WTC11 (cell line): ENCODE measurements around the gene SMIM28. TPM values are rescaled to one million over a fixed set of nuclear protein-coding genes. Genes with fewer than 3 reads are reported as not detected.

Source experiments
- ATAC-seq: fragments of 200-7000 bp; cut with Tn5 transposase; 2 replicates; pipeline ENCODE4 v1.10.0; 2021; ENCODE audit warnings: mild to moderate bottlenecking, moderate library complexity
- CTCF ChIA-PET: fragments of 300-600 bp; sonication (Branson Sonifier 250); formaldehyde crosslinking; loops from one replicate; lab custom pipeline; 2021; ENCODE audit warnings: antibody characterized with exemption; lab: Charles Lee
- POLR2A ChIA-PET: fragments of 350-600 bp; sonication (Branson Sonifier 250); formaldehyde crosslinking; loops from one replicate; lab custom pipeline; 2021; ENCODE audit warnings: antibody characterized with exemption; lab: Charles Lee
- DNase-seq: peaks from one replicate; pipeline ENCODE4 v3.0.0; 2021; ENCODE audit warnings: low spot score
- H3K27ac Mint-ChIP-seq: 2 replicates; pipeline ENCODE4 v1.8.0; 2021; ENCODE audit warnings: mixed read lengths
- H3K27me3 Mint-ChIP-seq: 2 replicates; pipeline ENCODE4 v1.8.0; 2021; ENCODE audit warnings: low read depth, mild to moderate bottlenecking, moderate library complexity, mixed read lengths
- H3K36me3 Mint-ChIP-seq: 2 replicates; pipeline ENCODE4 v1.8.0; 2021; ENCODE audit warnings: mixed read lengths
- H3K4me1 Mint-ChIP-seq: 2 replicates; pipeline ENCODE4 v1.8.0; 2022; ENCODE audit warnings: mixed read lengths
- H3K4me3 Mint-ChIP-seq: 2 replicates; pipeline ENCODE4 v1.8.0; 2021; ENCODE audit warnings: mild to moderate bottlenecking, moderate library complexity, mixed read lengths
- H3K9me3 Mint-ChIP-seq: 2 replicates; pipeline ENCODE4 v1.8.0; 2021; ENCODE audit warnings: mixed read lengths
- CREB1 ChIP-seq: sonication (generic); formaldehyde crosslinking; IDR thresholded peaks from 2 replicates; pipeline ENCODE4 v1.8.0; 2023; ENCODE audit warnings: mild to moderate bottlenecking, missing genetic modification reagents
- GTF2I ChIP-seq: fragments of 250-450 bp; sonication (Bioruptor Pico); conservative IDR thresholded peaks from 2 replicates; pipeline ENCODE4 v1.4.0; 2021; ENCODE audit warnings: mild to moderate bottlenecking
- HMGA2 ChIP-seq: fragments of 250-450 bp; sonication (Bioruptor Pico); IDR thresholded peaks from 2 replicates; pipeline ENCODE4 v1.4.0; 2021; ENCODE audit warnings: mild to moderate bottlenecking, moderate library complexity
- JUN ChIP-seq: sonication (generic); formaldehyde crosslinking; IDR thresholded peaks from 2 replicates; pipeline ENCODE4 v1.8.0; 2023; ENCODE audit warnings: mild to moderate bottlenecking, missing genetic modification reagents
- MYBL2 ChIP-seq: sonication (generic); formaldehyde crosslinking; IDR thresholded peaks from 2 replicates; pipeline ENCODE4 v1.8.1; 2023; ENCODE audit warnings: mild to moderate bottlenecking, moderate library complexity, missing genetic modification reagents
- RELA ChIP-seq: sonication (generic); formaldehyde crosslinking; IDR thresholded peaks from 2 replicates; pipeline ENCODE4 v1.8.1; 2022; ENCODE audit warnings: missing genetic modification reagents, mild to moderate bottlenecking, borderline replicate concordance
- SP1 ChIP-seq: sonication (generic); formaldehyde crosslinking; conservative IDR thresholded peaks from 2 replicates; pipeline ENCODE4 v1.8.1; 2022; ENCODE audit warnings: missing genetic modification reagents
- TCF7 ChIP-seq: sonication (generic); formaldehyde crosslinking; IDR thresholded peaks from 2 replicates; pipeline ENCODE4 v1.8.0; 2022; ENCODE audit warnings: mild to moderate bottlenecking, low read depth, missing genetic modification reagents, moderate library complexity
- TEAD1 ChIP-seq: sonication (generic); formaldehyde crosslinking; IDR thresholded peaks from 2 replicates; pipeline ENCODE4 v1.8.0; 2022; ENCODE audit warnings: mild to moderate bottlenecking, missing genetic modification reagents
- ZNF121 ChIP-seq: sonication (generic); formaldehyde crosslinking; IDR thresholded peaks from 2 replicates; pipeline ENCODE4 v1.8.0; 2023; ENCODE audit warnings: missing genetic modification reagents
- ZNF416 ChIP-seq: fragments of 250-450 bp; sonication (Bioruptor Pico); IDR thresholded peaks from 2 replicates; pipeline ENCODE4 v1.9.0; 2021; ENCODE audit warnings: mild to moderate bottlenecking, inconsistent platforms
- total RNA-seq: library from RNA; stranded (reverse); gene quantifications from 3 replicates; pipeline ENCODE4 v1.2.3, GENCODE V29; 2021
- TF ChIP-seq, protein P1 (sequence below): fragments of 250-450 bp; sonication (Bioruptor Pico); conservative IDR thresholded peaks from 2 replicates; pipeline ENCODE4 v1.9.0; 2021; ENCODE audit warnings: mild to moderate bottlenecking
- TF ChIP-seq, protein P2 (sequence below): sonication (generic); formaldehyde crosslinking; conservative IDR thresholded peaks from 2 replicates; pipeline ENCODE4 v1.8.1; 2022; ENCODE audit warnings: mild to moderate bottlenecking, missing genetic modification reagents
- TF ChIP-seq, protein P3 (sequence below): sonication (generic); formaldehyde crosslinking; IDR thresholded peaks from 2 replicates; pipeline ENCODE4 v1.8.0; 2022; ENCODE audit warnings: mild to moderate bottlenecking, missing genetic modification reagents
- TF ChIP-seq, protein P4 (sequence below): sonication (generic); formaldehyde crosslinking; IDR thresholded peaks from 2 replicates; pipeline ENCODE4 v1.8.1; 2023; ENCODE audit warnings: mild to moderate bottlenecking, missing genetic modification reagents, moderate library complexity
- TF ChIP-seq, protein P5 (sequence below): sonication (generic); formaldehyde crosslinking; IDR thresholded peaks from 2 replicates; pipeline ENCODE4 v1.8.1; 2023; ENCODE audit warnings: mild to moderate bottlenecking, missing genetic modification reagents
- TF ChIP-seq, protein P6 (sequence below): sonication (generic); formaldehyde crosslinking; IDR thresholded peaks from 2 replicates; pipeline ENCODE4 v1.8.0; 2023; ENCODE audit warnings: mild to moderate bottlenecking, missing genetic modification reagents
- TF ChIP-seq, protein P7 (sequence below): sonication (generic); formaldehyde crosslinking; IDR thresholded peaks from 2 replicates; pipeline ENCODE4 v1.8.1; 2022; ENCODE audit warnings: low read depth, mild to moderate bottlenecking, moderate library complexity, missing genetic modification reagents, borderline replicate concordance
- TF ChIP-seq, protein P8 (sequence below): sonication (generic); formaldehyde crosslinking; IDR thresholded peaks from 2 replicates; pipeline ENCODE4 v1.8.0; 2022; ENCODE audit warnings: mild to moderate bottlenecking, missing genetic modification reagents
- TF ChIP-seq, protein P9 (sequence below): fragments of 250-450 bp; sonication (Bioruptor Pico); IDR thresholded peaks from 2 replicates; pipeline ENCODE4 v1.8.0; 2021; ENCODE audit warnings: mild to moderate bottlenecking

The SMIM28 gene
- total RNA-seq, 1 experiment from 2014 or later = not detected

DNA sequence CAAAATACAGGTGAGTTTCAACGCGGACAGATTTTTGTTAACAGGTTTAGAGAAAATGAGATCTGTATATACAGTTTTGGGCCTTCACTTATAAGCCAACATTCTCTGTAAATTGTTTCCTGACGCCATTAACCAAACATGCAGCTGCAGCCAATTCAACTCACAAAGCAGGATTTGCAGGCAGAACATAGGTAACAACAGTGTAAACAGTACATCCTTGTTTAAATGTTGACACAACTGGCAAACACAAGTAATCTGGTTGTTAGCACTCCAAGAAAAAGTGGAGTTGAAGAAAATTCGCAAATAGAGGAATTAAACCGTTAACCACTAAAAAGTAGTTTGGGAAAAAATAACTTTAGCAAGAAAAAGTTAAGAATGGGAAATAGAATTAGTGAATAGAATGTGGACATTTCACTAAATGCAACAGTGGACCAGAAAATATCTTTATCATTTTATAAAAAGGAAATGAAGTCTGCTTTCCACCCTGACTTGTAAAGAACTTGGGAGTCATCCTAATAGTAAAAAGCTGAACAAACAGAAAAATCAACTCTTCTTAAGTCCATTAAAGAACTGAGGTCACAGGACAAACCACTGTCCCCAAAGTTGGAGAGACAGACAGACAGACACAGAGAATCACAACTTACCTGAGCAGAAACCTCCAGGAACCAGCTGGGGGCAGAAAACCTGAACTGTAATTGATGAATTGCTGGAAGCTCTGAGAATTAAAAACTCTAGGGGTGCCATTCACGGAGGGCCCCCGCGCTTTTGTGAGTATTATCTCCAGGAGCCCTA lies 10.1 kb downstream of the SMIM28 start (continued):
- TF ChIP-seq, protein P1, sequence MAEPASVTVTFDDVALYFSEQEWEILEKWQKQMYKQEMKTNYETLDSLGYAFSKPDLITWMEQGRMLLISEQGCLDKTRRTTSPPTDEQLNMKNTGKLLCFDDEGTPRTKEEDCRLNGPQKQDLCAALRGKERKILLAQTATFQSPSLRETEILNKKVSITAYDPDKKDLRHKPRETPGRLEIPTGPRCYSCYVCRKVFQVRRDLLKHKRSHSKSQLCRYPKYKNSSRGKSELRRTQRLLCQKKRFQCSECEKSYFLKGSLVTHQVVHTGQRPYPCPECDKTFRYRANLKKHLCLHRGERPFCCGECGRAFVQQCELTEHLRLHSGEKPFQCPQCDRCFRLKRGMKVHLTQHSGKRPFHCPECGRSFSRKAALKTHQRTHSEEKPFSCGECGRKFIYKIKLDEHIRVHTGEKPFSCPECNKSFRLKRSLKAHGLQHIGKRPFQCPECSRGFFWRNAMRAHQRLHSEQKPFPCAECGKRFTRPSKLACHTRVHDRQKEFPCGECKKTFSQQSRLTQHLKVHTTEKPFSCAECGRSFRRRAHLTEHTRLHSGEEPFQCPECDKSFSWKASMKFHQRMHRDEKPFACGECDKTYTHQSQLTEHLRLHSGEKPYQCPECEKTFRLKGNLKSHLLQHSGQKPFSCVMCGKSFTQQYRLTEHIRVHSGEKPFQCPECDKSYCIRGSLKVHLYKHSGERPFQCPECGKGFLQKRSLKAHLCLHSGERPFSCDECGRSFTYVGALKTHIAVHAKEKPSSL (CRISPR knock-in tag) = no peak
- TF ChIP-seq TCF7 (no peak), ZNF416 (CRISPR knock-in tag) (no peak), ZNF121 (no peak), RELA (CRISPR knock-in tag) (no peak), GTF2I (CRISPR knock-in tag) (no peak), JUN (CRISPR knock-in tag) (no peak)
- TF ChIP-seq, protein P2, sequence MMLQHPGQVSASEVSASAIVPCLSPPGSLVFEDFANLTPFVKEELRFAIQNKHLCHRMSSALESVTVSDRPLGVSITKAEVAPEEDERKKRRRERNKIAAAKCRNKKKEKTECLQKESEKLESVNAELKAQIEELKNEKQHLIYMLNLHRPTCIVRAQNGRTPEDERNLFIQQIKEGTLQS (CRISPR knock-in tag) = no peak
- TF ChIP-seq, protein P3, sequence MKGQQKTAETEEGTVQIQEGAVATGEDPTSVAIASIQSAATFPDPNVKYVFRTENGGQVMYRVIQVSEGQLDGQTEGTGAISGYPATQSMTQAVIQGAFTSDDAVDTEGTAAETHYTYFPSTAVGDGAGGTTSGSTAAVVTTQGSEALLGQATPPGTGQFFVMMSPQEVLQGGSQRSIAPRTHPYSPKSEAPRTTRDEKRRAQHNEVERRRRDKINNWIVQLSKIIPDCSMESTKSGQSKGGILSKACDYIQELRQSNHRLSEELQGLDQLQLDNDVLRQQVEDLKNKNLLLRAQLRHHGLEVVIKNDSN (CRISPR knock-in tag) = no peak
- TF ChIP-seq, protein P4, sequence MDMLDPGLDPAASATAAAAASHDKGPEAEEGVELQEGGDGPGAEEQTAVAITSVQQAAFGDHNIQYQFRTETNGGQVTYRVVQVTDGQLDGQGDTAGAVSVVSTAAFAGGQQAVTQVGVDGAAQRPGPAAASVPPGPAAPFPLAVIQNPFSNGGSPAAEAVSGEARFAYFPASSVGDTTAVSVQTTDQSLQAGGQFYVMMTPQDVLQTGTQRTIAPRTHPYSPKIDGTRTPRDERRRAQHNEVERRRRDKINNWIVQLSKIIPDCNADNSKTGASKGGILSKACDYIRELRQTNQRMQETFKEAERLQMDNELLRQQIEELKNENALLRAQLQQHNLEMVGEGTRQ (CRISPR knock-in tag) = no peak
- TF ChIP-seq, protein P5, sequence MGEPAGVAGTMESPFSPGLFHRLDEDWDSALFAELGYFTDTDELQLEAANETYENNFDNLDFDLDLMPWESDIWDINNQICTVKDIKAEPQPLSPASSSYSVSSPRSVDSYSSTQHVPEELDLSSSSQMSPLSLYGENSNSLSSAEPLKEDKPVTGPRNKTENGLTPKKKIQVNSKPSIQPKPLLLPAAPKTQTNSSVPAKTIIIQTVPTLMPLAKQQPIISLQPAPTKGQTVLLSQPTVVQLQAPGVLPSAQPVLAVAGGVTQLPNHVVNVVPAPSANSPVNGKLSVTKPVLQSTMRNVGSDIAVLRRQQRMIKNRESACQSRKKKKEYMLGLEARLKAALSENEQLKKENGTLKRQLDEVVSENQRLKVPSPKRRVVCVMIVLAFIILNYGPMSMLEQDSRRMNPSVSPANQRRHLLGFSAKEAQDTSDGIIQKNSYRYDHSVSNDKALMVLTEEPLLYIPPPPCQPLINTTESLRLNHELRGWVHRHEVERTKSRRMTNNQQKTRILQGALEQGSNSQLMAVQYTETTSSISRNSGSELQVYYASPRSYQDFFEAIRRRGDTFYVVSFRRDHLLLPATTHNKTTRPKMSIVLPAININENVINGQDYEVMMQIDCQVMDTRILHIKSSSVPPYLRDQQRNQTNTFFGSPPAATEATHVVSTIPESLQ (CRISPR knock-in tag) = no peak
- TF ChIP-seq, protein P6, sequence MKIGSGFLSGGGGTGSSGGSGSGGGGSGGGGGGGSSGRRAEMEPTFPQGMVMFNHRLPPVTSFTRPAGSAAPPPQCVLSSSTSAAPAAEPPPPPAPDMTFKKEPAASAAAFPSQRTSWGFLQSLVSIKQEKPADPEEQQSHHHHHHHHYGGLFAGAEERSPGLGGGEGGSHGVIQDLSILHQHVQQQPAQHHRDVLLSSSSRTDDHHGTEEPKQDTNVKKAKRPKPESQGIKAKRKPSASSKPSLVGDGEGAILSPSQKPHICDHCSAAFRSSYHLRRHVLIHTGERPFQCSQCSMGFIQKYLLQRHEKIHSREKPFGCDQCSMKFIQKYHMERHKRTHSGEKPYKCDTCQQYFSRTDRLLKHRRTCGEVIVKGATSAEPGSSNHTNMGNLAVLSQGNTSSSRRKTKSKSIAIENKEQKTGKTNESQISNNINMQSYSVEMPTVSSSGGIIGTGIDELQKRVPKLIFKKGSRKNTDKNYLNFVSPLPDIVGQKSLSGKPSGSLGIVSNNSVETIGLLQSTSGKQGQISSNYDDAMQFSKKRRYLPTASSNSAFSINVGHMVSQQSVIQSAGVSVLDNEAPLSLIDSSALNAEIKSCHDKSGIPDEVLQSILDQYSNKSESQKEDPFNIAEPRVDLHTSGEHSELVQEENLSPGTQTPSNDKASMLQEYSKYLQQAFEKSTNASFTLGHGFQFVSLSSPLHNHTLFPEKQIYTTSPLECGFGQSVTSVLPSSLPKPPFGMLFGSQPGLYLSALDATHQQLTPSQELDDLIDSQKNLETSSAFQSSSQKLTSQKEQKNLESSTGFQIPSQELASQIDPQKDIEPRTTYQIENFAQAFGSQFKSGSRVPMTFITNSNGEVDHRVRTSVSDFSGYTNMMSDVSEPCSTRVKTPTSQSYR (CRISPR knock-in tag) = no peak

DNA sequence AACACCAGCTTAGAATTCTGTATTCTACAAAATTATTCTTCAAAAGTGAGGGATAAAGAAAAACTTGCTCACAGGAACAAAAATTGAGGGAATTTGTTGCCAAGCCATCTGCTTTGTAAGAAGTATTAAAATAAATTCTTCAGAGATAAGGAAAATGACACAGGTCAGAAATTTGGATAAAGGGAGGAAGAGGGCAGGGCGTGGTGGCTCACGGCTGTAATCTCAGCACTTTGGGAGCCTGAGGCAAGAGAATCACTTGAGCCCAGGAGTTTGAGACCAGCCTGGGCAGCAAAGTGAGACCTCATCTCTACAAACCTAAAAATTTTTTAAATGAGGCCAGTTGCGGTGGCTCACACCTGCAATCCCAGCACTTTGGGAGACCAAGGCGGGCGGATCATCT lies 11.8 kb downstream of the SMIM28 start:
- ATAC-seq = no peak
- no peaks in the 10 kb centered on the region for H3K27me3 Mint-ChIP-seq
- DNase-seq = no peak
- no peak overlapping the region for H3K27ac Mint-ChIP-seq
- CTCF ChIA-PET = interaction anchor here (1.7 kb wide), 1 partner anchor 13 kb away, joined by 5 read pairs; no protein-coding TSS in a partner anchor
- peaks cover 26% of the 10 kb centered on the region for H3K4me1 Mint-ChIP-seq
- H3K4me3 Mint-ChIP-seq = no peak overlapping the region
- POLR2A ChIA-PET = no interaction called here
- no peaks in the 10 kb centered on the region for H3K36me3 Mint-ChIP-seq
- H3K9me3 Mint-ChIP-seq = no peaks in the 10 kb centered on the region
- TF ChIP-seq JUN (CRISPR knock-in tag) (no peak), HMGA2 (CRISPR knock-in tag) (no peak), SP1 (CRISPR knock-in tag) (no peak), CREB1 (CRISPR knock-in tag) (no peak), TEAD1 (CRISPR knock-in tag) (no peak), MYBL2 (CRISPR knock-in tag) (no peak)
- TF ChIP-seq, protein P7, sequence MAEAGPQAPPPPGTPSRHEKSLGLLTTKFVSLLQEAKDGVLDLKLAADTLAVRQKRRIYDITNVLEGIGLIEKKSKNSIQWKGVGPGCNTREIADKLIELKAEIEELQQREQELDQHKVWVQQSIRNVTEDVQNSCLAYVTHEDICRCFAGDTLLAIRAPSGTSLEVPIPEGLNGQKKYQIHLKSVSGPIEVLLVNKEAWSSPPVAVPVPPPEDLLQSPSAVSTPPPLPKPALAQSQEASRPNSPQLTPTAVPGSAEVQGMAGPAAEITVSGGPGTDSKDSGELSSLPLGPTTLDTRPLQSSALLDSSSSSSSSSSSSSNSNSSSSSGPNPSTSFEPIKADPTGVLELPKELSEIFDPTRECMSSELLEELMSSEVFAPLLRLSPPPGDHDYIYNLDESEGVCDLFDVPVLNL = no peak
- TF ChIP-seq, protein P8, sequence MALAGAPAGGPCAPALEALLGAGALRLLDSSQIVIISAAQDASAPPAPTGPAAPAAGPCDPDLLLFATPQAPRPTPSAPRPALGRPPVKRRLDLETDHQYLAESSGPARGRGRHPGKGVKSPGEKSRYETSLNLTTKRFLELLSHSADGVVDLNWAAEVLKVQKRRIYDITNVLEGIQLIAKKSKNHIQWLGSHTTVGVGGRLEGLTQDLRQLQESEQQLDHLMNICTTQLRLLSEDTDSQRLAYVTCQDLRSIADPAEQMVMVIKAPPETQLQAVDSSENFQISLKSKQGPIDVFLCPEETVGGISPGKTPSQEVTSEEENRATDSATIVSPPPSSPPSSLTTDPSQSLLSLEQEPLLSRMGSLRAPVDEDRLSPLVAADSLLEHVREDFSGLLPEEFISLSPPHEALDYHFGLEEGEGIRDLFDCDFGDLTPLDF (CRISPR knock-in tag) = no peak
- TF ChIP-seq, protein P9, sequence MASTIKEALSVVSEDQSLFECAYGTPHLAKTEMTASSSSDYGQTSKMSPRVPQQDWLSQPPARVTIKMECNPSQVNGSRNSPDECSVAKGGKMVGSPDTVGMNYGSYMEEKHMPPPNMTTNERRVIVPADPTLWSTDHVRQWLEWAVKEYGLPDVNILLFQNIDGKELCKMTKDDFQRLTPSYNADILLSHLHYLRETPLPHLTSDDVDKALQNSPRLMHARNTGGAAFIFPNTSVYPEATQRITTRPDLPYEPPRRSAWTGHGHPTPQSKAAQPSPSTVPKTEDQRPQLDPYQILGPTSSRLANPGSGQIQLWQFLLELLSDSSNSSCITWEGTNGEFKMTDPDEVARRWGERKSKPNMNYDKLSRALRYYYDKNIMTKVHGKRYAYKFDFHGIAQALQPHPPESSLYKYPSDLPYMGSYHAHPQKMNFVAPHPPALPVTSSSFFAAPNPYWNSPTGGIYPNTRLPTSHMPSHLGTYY (CRISPR knock-in tag) = no peak
- TF ChIP-seq, protein P4 (CRISPR knock-in tag) = no peak
